Endometrium (tissue), 2 donors: ENCODE results near the gene GRIA3.
"Not testable (repeated sequence)": the region's sequence is repeated elsewhere in the genome, so short reads cannot be mapped to it uniquely, and the experiment has no call there.

Experiments used
- FAIRE-seq: peaks from 2 replicates; lab custom pipeline; 2012; peaks lifted over from hg19 to GRCh38; lab: Jason Lieb, UNC
- donor health status: control.
- donor health status: control.

The GRIA3 gene

GRCh38 chrX:123357941-123358340 lies 173.9 kb downstream of the GRIA3 start:
- FAIRE-seq = no peak

DNA sequence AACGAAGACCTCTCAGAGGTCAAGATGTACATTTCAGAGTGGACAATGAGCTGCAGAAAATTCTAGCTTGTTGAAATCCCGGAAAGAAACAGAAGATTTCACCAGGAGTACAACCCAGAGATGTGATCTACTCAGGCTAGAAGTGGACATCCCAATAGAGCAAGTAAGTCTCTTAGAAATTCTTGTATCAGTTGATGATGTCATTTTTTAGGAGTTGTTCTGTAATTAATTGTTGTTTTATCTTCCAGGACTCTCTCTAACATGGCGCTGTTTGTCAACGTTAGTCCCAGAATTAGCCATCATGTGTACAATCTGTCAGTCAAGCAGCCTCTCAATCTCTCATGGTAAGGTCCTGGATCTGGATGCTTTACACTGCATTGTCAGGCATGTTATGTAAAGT lies 174.4 kb downstream of the GRIA3 start:
- no peak for FAIRE-seq

DNA sequence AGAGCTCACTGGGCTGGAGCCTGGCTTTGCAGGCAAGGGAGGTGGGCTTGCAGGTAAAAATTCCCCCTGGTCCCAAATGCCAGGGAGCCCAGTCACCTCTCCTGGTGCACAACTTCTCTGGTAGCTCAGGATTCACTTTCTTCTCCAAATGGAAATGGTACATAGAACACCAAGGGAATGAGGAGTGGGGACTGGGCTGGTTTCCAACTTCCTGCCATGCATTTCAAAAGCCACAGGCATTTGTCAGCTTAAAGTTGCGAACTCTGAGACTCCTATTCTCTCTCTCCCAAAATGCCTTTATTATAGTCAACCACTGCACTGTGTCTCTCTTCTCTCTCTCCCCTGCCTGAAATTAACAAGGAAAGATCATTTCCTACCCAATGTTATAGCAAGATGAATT lies 177.3 kb downstream of the GRIA3 start:
- no peak for FAIRE-seq

DNA sequence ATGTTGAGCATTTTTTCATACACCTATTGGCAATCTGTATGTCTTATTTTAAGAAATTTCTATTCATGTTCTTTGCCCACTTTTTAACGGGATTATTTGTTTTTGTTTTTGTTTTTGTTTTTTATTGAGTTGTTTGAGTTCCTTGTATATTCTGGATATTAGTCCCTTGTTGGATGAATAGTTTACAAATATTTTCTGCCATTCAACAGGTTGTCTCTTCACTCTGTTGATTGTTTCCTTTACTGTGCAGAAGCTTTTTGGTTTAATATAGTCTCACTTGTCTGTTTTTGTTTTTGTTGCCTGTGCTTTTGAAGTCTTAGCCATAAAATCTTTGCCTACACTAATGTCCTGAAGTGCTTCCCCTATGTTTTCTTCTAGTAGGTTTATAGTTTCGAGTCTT lies 202.1 kb downstream of the GRIA3 start:
- not testable (repeated sequence) for FAIRE-seq

GRCh38 chrX:123392921-123393320 lies 208.8 kb downstream of the GRIA3 start:
- no peak for FAIRE-seq

- no peak for FAIRE-seq
These were observed 215.6 kb downstream of the GRIA3 start for GRCh38 chrX:123399709-123400108.

DNA sequence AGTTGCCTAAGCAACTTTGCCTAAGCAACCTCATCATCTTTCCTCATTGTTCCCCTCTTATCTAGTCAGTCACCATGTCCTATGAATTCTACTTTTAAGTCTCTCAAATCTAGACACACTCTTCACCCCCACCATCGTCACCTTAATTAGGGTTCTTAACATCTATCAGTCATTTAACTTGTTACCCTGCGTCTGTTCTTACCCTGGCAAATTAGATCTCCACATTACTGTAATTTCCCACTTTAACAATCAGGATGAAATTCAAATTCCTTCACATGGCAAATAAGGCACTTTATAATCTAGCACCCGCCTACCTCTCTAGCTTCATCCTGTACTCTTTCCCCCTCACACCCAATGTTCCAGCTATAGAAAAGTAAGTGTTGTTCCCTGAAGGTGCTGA lies 221.2 kb downstream of the GRIA3 start:
- FAIRE-seq = no peak

- FAIRE-seq = no peak
These were observed 225.0 kb downstream of the GRIA3 start for GRCh38 chrX:123408821-123409737.

DNA sequence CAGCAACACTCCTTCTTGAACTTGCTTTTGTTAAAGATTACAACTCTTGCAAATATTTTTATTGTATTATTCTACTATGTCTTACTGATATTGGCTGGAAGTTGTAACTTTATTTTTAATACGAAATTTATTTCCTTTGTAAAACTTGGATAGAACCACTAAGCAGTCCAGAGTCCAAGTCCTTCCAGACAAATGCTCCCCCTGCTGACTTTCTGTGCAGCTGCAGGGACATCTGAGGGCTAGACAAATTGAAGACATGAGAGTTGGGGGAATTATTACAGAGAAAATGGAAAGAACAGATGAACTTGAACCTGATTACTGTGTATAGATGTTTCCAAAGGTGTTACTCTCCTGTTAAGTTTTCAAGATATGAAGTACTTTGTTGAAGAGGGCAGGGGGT lies 238.8 kb downstream of the GRIA3 start:
- FAIRE-seq = peak; percentile 15

DNA sequence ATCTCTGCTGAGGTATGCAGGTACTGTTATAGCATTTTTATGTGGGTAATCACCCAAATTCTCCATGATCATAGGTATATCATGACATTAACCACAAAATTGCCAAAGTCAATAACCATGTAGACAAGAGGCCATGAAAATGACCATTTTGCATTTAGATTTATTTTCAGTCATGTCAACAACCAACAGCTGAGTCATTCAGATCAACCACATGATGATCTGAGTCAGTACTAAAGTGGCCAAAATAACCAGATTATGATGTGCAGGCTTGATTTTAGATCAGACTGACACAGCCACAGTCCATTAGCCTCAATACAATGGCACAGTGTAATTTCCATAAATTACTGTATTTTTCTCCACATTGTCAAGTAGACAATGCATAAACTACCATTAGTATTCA lies 240.5 kb downstream of the GRIA3 start:
- FAIRE-seq = no peak

GRCh38 chrX:123425471-123425870 lies 241.4 kb downstream of the GRIA3 start:
- no peak for FAIRE-seq

DNA sequence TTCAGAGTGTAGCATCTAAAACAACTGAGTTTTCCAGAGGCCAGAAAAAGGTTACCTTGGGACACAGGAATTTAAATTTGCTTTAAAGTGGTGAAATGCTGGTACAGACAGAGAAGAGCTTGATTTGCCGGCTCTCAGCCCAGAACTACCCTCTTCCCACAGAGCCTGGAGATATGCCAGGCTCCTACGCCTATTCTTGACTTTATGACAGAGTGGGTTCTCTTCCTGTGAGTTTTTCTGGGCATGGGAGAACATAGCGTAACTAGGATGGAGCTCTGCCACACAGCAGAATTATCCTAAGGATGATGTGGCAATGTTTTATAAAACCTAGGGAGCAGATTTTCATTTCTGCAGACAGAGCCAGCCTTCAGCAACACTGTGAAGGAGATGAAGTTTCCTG lies 241.8 kb downstream of the GRIA3 start:
- FAIRE-seq = no peak

- FAIRE-seq = no peak
These were observed 248.5 kb downstream of the GRIA3 start for GRCh38 chrX:123432361-123433150.

- FAIRE-seq = no peak
These were observed 252.5 kb downstream of the GRIA3 start for GRCh38 chrX:123436512-123437136.

DNA sequence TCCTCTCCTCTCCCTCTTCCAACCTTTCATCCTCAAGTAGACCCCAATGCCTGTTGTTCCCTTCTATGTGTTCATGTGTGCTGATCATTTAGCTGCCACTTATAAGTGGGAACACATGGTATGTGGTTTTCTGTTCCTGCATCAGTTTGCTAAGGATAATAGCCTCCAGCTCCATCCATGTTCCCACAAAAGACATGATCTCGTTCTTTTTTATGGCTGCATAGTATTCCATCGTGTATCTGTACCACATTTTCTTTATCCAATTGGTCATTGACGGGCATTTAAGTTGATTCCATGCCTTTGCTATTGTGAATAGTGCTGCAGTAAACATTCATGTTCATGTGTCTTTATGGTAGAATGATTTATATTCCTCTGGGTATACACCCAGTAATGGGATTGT lies 255.8 kb downstream of the GRIA3 start:
- FAIRE-seq = not testable (repeated sequence)

- FAIRE-seq = no peak
These were observed 258.7 kb downstream of the GRIA3 start for GRCh38 chrX:123442764-123443163.

- FAIRE-seq = no peak
These were observed 263.4 kb downstream of the GRIA3 start for GRCh38 chrX:123447506-123447905.

- FAIRE-seq = no peak
These were observed 265.3 kb downstream of the GRIA3 start for GRCh38 chrX:123449335-123449734.

DNA sequence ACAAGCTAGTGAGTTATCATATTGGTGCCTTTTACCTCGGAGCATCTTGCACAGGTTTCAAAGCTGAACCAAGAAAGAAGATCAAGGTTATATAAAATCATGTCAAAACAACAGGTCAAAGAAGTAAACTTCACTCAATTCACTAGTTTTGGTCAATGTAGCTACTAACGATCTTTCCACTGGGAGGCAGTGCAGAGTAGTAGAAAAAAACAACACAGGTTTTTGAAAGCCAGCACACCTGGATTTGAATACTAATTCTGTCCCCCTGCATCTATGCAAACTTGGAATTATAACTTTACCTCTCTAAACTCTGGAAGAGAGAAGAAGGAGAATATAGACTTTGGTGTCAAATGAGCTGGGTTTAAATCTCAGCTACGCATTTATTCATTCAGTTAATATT lies 266.1 kb downstream of the GRIA3 start:
- no peak for FAIRE-seq

- FAIRE-seq = no peak
These were observed 270.8 kb downstream of the GRIA3 start for GRCh38 chrX:123454712-123455431.

DNA sequence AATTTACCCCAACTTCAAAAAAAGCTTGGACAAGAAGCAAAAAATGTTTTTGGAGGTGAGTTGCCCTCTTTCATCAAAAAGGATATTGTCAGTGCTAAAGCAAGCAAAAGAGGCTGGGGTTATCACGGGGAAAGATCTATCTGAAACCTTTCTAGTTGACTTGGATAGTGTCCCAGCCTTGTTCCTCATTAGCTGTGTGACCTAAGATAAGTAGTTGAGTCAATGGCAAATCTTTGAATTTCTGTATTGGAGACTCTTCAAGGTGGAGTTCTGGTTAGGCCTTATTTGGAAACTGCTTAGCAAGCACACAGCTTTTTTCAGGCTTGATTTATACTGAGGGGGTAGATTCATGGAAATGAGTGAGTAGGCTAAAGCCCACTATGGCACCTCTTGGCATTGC lies 271.6 kb downstream of the GRIA3 start:
- no peak for FAIRE-seq

- no peak for FAIRE-seq
These were observed 280.6 kb downstream of the GRIA3 start for GRCh38 chrX:123464709-123465108.
